GM23248 (cell line): ENCODE measurements around the gene CYBA.

Source experiments
- EZH2 ChIP-seq: fragments of 200-600 bp; sonication (generic); IDR thresholded peaks from 2 replicates; pipeline ENCODE4 v1.6.1; 2018; ENCODE audit warnings: antibody characterized with exemption, mild to moderate bottlenecking; ENCODE audit not compliant: insufficient read depth, poor library complexity, severe bottlenecking
- EZH2phosphoT487 ChIP-seq: fragments of 200-600 bp; sonication (generic); IDR thresholded peaks from 2 replicates; pipeline ENCODE4 v1.6.1; 2018; ENCODE audit warnings: antibody characterized with exemption, moderate library complexity, mild to moderate bottlenecking, low read depth; ENCODE audit not compliant: insufficient read depth

DNA sequence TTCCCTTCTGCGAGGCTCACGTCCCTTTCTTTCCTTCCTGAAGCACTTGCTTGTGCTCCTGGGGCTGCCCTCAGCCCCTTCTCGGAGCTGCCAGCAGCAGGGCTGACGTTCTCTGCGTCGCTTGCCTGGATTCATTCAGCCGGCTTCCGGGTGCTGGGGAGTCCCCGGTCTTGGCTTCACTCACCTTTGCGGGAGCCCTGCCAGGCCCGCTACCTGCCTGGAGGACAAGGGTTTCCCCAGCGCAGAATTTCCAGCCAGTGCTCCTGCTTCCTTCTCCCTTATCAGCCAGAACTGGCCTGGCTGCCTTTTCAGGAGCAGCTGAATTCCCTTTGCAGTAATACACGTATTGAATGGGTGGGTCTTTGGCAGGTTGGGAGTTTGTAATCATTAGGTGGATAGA, 34.5 kb downstream of the CYBA start:
- no peak for TF ChIP-seq EZH2
- no peak for TF ChIP-seq EZH2phosphoT487
